AG08396 (cell line): ENCODE data around the gene ADNP2.

Experiments used
- DNase-seq: peaks from one replicate; pipeline ENCODE4 v3.0.0; 2012; ENCODE audit warnings: low spot score, mixed read lengths

ADNP2 gene

DNA sequence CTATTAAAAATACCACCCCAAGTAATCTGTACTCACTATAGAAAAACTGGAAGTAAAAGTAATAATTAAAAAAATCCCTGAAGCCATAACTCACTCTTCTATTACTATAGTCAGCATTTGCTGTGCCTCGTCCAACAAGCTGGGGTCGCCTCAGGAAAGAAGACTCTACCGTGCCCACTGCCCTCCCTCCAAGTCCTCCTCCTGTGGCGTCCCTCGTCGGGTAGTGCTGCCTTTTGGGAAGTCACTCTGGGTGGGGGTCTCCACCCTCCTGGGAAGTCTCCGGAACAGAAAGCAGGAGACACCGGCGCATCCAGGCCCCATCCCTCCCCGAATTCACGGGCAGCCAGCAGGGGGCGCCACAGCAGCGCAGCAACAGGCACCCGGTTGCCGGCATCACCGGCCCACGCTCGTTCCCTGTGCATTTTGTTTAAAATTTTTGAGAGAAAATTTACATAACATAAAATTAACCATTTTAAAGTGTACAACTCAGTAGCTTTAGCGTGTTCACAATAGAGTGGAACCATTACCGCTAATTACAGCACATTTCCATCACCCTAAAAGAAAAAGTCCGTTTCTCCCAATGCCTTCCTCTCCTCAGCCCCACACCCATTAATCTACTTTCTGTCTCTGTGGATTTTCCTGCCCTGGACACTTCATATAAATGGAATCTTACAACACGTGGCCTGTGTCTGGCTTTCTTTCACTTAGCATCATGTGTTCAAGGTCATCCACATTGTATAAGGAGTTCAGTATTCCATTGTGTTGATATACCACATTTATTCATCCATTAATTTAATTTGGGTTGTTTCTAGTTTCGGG, 62.2 kb downstream of the ADNP2 start:
- DNase-seq = peak; percentile 80

DNA sequence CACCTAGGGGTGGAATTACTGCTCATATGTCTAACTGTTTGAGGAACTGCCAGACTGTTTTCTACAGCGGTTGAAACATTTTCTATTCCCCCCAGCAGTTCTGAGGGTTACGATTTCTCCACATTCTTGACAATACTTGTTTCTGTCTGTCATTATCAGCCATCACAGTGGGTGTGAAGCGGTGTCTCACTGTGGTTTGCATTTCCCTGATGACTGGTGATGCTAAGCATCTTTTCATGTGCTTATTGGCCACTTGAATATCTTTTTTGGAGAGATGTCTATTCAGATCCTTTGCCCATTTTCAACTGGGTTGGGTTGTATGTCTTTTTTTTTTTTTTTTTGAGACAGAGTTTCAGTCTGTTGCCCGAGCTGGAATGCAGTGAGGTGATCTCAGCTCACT, 63.0 kb downstream of the ADNP2 start:
- DNase-seq = no peak

DNA sequence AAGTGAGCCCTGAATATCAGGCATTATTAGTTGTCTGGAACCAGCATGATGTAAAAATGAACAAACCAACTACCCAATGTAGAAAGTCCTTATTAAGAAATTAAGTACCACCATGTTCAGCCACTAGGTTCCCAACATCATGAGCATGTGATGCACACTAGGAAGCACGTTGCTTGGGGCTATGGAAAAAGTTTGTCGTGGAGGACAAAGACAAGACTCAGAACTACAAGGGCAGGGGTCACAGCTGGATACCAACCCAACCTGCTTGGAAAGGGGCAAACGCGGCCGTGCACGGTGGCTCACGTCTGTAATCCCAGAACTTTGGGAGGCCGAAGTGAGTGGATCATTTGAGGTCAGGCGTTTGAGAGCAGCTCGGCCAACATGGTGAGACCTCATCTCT, 64.0 kb downstream of the ADNP2 start:
- no peak for DNase-seq

DNA sequence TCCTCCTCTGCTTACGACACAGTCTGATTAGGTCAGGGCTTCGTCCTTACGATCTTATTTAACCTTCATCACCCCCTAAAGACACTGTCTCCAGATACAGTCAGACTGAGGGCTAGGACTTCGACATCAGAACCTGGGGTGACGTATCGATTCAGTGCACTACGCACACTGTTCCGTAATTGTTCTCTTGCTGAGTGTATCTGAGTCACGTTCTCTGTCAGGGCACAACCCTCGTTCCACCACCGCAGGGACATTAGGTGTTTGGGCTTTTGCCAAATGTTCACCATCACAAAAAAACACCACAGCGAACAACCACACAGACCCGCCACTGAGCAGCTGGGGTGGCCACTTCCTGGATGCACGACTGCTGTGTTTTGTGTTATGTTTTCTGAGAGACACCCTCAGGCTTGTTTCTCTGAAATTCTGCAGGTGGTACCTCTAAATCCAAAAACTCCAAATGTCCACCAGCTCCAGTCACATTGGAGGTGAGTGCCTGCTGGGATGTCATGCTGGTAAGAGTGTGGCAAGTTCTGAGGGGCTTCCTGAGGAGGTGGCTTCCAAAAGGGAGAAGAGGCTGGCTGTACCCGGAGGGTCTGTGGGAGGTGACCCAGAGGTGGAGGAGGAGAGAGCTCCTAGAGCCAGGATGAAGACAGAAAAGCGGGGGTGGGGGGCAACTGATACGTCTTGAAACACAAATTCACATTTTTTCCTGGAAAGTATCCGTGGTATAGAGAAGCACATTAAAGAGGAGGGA, 66.6 kb downstream of the ADNP2 start:
- no peak for DNase-seq

DNA sequence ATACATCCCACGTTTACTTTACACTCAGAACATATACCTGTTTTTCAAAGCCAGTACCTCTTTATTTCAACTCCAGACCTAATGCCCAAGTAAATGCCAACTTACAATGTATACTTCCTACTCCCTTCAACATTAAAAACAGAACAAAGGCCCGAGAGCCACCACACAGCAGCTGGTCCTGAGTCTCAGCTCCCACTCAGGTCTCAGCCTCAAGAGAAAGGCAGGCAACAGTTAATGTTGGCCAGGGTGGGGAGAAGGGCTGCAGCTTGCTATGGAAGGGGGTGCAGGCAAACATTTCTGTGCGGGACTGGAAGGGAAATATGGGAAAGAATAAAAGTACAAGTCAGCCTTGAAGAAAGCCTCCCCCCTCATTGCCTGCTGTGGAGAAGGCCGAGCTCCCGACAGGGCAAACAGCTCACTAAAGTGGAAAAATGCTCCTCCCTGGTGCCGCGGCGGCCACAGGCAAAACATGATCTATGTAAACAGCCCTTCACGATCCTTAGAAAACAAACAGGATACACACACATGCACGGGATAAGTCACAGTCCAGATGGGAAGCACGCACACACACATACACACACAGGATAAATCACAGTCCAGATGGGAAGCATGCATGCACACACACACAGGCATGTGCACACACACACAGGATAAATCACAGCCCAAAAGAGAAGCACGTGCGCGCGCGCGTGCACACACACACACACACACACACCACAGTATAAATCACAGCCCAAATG, 67.4 kb downstream of the ADNP2 start:
- peak; percentile 67 for DNase-seq

DNA sequence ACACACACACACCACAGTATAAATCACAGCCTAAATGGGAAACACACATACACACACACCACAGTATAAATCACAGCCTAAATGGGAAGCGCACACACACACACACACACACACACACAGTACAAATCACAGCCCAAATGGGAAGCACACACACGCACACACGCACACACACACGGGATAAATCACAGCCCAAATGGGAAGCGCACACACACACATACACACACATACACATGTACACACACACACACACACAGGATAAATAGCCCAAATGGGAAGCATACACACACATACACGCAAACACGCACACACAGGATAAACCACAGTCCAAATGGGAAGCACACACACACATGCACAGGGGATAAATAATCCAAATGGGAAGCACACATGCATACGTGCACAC, 68.1 kb downstream of the ADNP2 start:
- no peak for DNase-seq

DNA sequence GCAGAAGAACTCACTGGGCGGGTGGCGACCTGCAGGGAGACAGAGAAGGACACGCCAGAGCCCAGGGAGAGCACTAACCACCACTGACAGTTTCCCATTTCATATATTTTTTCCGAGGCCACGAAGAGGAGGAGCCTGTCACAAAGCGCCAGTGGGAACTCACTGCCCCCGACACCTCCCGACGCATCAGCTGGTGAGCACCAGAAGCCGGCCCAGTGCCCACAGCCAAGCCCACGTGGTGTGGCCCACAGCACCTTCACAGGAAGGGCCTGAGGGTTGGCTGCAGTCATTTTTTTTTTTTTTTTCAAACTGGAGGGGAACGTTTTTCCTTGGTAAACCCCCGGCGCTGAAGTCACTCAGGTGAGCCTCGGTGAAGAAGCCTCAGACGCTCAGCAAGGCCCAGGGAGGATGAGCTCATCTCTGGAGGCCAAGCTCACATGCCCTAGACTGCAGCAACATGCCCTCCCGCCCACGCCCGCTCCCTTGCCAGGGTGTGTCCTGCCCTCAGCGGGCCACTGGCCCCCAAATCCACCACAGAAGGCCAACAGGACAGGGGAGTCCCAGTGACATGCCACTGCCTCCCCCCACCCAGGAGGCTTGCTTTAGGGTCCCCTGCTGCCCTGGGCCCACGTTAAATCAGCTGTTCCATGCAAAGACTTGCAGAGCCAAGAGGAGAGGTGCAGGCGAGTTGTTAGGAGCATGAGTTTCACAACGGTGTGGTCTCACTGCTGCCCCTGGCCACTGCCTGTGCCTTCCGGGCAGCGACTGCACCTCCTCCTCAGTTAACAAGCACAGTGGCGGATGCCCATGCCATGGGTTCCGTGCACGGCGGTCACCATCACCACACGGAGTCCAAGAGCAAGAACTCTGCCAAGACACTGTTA, 70.1 kb downstream of the ADNP2 start:
- DNase-seq = no peak

DNA sequence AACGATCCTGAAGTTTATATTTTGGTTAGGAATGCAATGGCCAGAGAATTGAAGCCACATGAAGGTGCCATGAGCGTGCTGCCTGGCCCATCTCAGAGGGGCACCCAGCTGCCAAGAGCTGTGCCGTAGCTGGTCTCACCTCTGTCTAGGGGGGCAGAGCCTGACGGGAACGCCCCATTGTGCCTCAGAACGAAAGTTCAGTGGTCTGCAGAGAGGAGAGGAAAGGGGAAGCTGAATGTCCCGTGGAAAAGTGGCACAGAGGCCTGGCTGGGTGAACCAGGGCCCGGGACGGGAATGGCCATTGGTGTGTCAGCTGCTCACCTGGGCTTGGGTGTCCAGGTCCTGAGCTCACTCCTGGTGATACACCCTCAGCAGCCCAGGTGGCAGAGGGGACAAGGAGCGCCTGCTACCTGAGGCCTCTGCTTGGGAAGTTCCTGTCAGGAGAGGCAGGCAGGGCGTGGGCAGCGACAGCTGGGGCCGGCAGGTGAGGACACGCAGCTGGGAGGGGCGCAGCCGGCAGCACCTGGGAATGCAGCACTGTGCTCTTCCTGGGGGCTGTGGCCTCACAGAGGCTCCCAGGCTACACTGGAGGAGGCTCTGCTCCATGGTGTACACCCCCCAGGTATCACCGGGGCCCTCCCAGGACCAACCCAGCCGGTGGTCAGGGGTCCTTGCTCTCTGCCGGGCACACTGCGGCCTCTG, 70.9 kb downstream of the ADNP2 start:
- DNase-seq = no peak

DNA sequence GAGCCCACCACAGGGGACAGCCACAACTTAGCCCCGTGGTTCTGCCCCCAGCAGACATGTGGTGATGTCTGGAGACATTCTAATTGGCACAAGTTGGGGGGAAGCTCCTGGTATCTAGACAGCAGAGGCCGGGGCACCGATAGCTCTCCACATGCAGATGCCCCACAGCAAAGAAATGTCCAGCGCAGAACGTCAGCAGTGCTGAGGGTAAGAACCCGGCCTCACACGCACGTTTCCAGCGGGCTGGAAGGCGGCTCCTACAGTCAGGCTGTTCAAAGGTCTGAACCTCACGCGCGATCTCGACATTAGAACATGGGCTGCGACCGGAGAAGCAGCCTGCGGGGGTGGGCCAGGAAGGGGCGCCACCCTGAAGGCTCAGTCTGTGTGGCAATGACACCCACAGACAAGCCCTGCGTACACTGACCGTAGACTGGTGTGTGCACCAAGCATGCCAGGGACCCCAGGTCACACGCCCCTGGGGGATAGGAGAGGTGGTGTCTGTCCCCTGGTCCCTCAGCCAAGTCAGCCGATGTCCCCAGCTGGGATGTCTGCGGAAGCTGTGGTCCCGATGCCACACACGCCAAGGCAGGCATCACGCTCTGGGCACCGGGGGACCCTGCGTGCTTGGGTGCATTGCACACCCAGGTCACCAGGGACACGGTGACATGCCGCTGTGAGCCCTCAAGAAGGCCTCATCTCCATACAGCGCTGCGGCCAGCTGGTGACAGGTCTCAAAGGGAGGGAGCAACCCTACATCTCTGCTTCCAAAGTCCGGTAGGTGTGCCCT, 71.9 kb downstream of the ADNP2 start:
- no peak for DNase-seq

DNA sequence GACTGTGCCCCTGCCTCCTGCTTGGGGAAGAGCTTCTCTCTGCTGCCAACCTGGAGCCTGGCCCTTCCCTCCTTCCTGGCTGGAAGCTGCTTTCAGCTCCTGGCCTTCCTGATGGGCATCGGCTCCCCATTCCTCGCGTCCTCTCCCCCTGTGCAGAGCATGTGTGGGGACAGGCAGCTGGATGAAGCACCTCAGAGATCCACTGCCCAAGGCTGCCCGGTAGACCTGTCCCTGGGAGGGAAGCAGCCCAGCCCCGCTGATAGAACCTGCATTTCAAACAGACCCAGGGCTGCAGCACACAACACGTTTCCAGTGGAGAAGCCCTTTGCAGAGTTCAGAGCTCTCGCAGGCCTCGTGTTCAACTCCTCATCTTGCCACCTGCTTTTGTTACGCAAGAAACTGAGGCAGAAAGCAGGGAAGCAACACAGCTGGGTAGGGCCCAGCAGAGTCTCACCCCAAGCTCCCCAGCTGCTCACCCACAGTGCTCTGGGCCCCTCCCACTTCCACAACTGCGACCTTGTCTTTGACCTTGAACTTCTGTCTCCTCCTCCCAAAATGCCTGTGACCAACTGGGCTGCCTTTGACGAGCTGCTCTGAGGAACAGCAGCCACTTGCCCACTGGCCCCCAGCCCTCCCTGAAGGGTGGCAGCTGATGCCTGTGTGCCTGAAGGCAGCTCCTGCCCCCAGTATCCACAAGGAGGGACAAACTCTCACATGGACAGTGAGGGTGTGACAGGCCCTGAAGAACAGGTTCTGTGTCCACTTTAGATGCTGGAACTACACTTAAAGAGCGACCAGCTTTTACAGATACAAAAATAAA, 72.8 kb downstream of the ADNP2 start:
- DNase-seq = no peak

DNA sequence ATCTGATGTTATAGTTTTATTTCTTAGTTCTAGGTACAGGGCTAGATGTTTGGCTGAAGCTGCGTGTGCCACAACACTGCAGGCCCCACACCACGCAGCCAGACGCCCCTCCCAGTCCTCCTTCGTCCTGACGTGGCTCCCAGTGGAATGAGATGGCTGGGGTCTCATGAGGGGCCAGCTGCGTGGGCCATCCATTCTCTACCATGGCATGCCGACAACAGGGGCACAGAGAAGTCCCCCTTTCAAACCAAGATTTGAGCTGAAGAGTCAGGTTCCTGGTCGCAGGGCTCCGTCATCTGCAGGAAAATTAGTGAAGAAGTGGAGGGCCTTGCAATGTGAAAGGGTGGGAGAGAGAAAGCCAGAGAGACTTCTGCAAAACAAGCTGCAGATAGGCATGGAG, 73.8 kb downstream of the ADNP2 start:
- no peak for DNase-seq

DNA sequence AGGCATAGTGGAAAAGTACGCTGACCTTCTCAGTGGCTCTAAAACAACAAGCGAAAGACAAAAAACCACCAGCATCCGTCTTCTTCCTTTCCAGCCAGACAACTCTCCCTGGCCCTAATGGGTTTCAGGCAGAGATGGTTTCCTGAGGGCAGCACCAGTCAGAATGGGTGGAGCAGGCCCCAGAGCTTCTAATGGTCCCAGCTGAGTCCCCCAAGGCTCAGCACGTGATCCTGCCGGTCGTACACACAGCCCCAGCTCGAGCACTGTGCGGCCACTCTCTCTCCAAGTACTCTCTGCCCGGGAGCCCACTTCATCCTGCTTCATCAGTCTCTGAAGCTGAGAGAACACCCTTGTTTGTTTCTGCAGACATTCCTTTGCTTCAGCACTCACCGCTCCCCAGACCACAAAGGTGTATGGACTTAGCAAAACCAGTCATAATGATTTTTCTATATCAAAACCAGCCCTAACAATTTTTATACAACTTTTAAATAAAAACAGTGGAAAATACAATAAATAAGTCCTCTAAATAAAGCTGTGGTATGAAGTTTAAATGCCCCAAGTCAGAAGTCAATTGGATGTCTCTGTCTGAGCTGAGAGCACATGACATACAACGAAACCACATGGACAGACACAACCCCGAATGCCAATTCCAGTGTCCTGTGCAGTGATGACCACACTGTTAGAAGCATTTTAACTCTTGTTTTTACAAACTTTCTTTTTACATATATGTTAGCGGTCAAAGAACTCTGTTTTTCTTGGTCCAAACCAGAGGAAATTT, 74.4 kb downstream of the ADNP2 start:
- no peak for DNase-seq

DNA sequence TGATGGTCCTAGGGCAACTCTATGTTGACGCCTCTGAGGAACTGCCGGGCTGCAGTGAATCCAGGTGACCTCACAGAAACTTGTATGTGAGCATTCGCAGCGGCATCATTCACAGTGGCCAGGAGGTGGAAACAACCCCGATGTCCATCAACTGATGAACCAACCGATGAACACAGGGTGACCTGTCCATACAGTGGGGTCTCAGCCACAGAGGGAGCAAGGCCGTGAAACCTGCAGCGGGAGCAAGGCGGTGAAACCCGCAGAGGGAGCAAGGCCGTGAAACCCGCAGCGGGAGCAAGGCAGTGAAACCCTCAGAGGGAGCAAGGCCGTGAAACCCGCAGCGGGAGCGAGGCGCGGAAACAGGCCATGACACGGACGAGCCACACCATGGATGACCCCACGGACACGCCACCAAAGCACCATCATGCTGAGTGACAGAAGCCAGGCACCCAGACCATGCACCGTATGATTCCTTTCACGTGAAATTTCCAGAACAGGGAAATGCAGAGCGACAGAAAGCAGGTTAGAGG, 75.2 kb downstream of the ADNP2 start:
- DNase-seq = no peak

DNA sequence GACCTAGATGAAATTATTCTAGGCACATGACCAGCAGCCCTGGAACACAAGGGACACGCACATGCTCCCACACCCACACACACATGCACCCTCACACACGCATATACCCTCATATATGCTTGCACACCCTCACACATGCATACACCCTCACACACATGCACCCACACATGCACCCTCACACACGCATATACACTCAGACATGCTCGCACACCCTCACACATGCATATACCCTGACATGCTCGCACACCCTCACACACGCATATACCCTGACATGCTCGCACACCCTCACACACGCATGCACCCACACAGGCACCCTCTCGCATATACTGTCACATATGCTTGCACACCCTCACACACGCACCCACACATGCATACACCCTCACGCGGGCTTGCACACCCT, 76.5 kb downstream of the ADNP2 start:
- no peak for DNase-seq

DNA sequence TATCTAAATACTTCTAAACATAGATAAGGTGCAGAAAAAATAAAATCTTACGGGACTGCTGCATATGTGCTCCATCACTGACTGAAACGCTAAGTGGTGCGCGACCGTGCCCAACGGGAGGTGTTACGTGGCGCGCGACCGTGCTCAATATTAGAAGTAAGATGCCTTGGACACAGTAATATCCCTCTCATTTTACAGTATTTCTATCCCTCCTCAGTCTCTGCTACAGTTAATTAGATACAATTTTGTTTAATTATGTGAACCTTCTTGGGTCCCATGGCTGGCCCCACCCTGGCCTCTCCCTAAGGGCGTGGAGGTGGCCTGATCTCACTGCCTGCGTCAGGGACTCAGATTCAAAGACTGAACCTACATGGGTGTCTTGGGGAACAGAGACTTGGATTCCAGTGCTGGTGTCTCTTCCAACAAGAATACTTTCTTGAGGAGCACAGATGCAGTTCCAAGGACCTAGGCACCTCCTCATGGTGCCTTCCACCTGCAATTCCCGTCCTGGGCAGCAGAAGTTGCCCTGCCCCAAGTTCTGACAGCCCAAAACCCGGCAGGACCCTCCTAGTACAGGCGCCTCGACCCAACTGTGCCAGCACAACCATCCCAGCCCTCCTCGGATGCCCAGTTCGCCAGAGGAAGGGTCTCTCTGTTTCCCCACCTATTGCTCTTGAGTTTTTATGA, 79.0 kb downstream of the ADNP2 start:
- no peak for DNase-seq

DNA sequence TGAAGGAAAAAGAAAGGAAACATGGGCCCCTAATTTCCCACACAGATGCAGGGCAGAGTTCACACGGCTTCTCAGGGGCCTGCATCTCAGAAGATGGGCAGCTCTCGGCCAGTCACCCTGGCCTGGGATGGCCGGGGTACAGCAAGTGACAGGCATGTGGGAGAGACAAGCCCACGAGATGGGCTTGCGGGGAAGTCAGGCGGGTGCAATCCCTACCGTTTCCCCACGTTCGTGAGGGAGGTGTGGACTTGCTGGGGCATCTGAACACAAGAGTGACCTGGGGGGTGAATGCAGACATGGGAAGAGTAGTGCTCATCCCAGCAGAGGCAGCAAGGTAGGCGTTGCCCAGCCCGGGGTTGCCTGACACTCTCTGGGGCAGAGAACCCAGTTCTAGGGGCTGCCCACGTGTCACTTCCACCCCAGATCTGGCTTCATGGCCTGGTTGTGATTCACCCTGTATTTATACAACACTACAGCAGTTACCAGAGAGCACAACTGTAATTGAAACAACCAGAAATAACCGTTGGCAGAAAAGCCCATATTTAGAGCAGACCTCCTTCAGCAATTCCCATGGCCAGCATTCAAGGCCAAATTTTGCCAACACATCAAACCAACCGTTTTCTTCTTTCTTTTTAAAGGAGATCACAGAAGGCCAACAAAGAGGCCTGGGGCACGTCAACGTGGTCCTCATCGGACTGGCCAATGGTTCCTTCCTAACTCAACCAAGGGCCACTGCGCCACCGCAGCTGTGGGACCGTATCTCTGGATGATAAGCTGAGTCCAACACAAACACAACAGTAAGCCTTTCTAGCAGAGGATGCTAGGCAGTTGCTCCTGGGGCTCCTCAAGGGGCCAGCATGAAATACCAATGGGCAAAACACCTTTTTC, 79.8 kb downstream of the ADNP2 start:
- DNase-seq = no peak

DNA sequence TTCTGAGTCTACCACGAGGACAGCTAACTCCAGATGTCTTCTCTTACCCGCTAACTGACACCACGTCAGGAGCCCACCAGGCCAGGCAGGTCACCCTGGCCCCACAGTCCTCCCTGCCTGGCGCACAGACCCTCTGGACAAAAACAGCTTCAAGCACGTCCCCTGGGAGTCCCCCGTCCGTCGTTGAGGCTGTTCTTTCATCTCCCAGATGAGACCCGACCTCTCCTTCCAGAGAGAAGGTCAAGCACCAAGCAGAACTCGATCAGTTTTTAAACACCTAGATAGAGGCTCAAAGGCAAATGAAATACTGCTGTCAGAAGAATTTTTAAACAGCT, 80.4 kb downstream of the ADNP2 start:
- DNase-seq = no peak
